ENCODE data around the gene LAMB1. TPM values are rescaled to one million over a fixed set of nuclear protein-coding genes. Genes with fewer than 3 reads are reported as not detected.

LAMB1 gene
- total and polyA plus RNA-seq, 2 of the 13 experiments (the other 11 are each of a cell fraction or from before 2014, with no cell fraction given): 109 to 124 TPM

GRCh38 chr7:108028111-108028510, 25.1 kb upstream of the LAMB1 start (continued):
- TF ChIP-seq HNF1A (IDR thresholded peaks at IDR 0.05; ENCODE audit: low read depth) (0 out of 2 replicates have a peak, but pooled peaks have one; percentile 43), HNF1A (CRISPR knock-in tag; IDR thresholded peaks at IDR 0.05; ENCODE audit: borderline replicate concordance) (no peak), THYN1 (CRISPR knock-in tag; IDR thresholded peaks at IDR 0.05; ENCODE audit: borderline replicate concordance, low read depth) (no peak), MIER3 (CRISPR knock-in tag; IDR thresholded peaks at IDR 0.05; ENCODE audit: borderline replicate concordance) (peak; percentile 51; the same call in 1 of the 2 replicates), HHEX (CRISPR knock-in tag; IDR thresholded peaks at IDR 0.05) (peak; percentile 99), ZNF720 (CRISPR knock-in tag; IDR thresholded peaks at IDR 0.05) (no peak), SIN3B (IDR thresholded peaks at IDR 0.05; ENCODE audit: low read length) (no peak), FIP1L1 (IDR thresholded peaks at IDR 0.05; ENCODE audit: borderline replicate concordance, insufficient read depth, low read depth, low read length) (no peak), ZIK1 (CRISPR knock-in tag; IDR thresholded peaks at IDR 0.05; ENCODE audit: borderline replicate concordance, low read depth) (no peak), ATF2 (CRISPR knock-in tag; IDR thresholded peaks at IDR 0.05) (no peak; the same call in 1 of the 2 replicates), FLYWCH1 (CRISPR knock-in tag; IDR thresholded peaks at IDR 0.05) (no peak), KDM5B (CRISPR knock-in tag; IDR thresholded peaks at IDR 0.05; ENCODE audit: borderline replicate concordance) (no peak), HOXA5 (CRISPR knock-in tag; IDR thresholded peaks at IDR 0.05) (no peak), RERE (CRISPR knock-in tag; IDR thresholded peaks at IDR 0.05; ENCODE audit: low read depth) (peak; percentile 97), IRF1 (CRISPR knock-in tag; IDR thresholded peaks at IDR 0.05; ENCODE audit: low read depth) (no peak), ZNF879 (CRISPR knock-in tag; IDR thresholded peaks at IDR 0.05) (no peak), REL (CRISPR knock-in tag; conservative IDR thresholded peaks at IDR 0.05) (no peak), SRSF9 (IDR thresholded peaks at IDR 0.05; ENCODE audit: borderline replicate concordance, insufficient read depth, low read depth, low read length, poor library complexity, severe bottlenecking) (no peak), ZNF749 (CRISPR knock-in tag; IDR thresholded peaks at IDR 0.05; ENCODE audit: borderline replicate concordance) (no peak)

All from HepG2 (cell line).